IPS-18c (cell line): ENCODE measurements around the gene UPF2.
"Not testable (repeated sequence)": the region's sequence is repeated elsewhere in the genome, so short reads cannot be mapped to it uniquely, and the experiment has no call there.

ENCODE experiments used
- H3K4me3 ChIP-seq: 2 replicates; pipeline ENCODE4 v1.7.0; 2013; ENCODE audit warnings: low read depth, mild to moderate bottlenecking, low read length, moderate library complexity; ENCODE audit not compliant: insufficient read depth
- H3K9me3 ChIP-seq: one replicate; pipeline ENCODE4 v1.6.1; 2013; ENCODE audit warnings: mild to moderate bottlenecking, low read length, moderate library complexity; ENCODE audit not compliant: control insufficient read depth, insufficient read depth

The UPF2 gene

GRCh38 chr10:12042797-12043651 is at the start of gene UPF2:
UPF2 (minus strand) TSS chr10:12042809; CDS start chr10:12035423, 7,386 bp downstream.
- no peaks in the 10 kb centered on the region for H3K9me3 ChIP-seq

DNA sequence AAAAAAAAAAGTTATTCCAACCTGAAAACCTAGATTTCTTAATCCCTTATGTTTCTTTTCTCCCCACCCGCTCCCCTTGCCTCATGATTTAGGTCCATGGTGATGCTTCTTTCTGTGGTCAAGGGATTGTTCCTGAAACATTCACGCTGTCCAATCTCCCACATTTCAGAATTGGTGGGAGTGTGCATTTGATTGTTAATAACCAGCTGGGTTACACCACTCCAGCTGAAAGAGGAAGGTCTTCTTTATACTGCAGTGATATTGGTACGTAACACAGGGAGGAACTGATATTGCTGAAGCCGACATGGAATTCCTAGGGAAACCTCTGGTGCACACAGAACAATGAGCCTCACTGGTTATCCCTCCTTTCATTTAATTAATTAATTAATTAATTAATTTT is 48.8 kb upstream of the UPF2 start:
- H3K9me3 ChIP-seq: no peaks in the 10 kb centered on the region

More at GRCh38 chr10:12042797-12043651, at the start of gene UPF2:
- H3K4me3 ChIP-seq: peak within 1 kb of the TSS; percentile 88

DNA sequence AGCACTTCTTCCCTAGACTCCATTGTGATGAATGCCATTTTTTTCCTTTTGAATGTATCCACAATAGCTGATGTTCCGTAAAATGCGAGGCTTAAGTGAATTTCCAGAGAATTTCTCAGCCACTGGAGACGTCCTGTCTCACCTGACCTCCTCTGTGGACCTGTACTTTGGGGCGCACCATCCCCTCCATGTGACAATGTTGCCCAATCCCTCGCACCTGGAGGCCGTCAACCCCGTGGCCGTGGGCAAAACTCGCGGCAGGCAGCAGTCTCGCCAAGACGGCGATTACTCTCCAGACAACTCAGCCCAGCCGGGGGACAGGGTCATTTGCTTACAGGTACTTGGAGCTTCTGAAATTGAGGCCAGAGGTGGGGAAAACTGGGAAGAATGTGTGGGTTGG is 46.3 kb upstream of the UPF2 start:
- no peaks in the 10 kb centered on the region for H3K9me3 ChIP-seq

More for the DNA sequence above, 48.8 kb upstream of the UPF2 start:
- H3K4me3 ChIP-seq: no peak overlapping the region

GRCh38 chr10:12081879-12082557 is 39.4 kb upstream of the UPF2 start:
- no peak overlapping the region for H3K4me3 ChIP-seq
- H3K9me3 ChIP-seq: no peaks in the 10 kb centered on the region

More for the DNA sequence above, 46.3 kb upstream of the UPF2 start:
- no peak overlapping the region for H3K4me3 ChIP-seq

GRCh38 chr10:12081470-12081869 is 38.9 kb upstream of the UPF2 start:
- H3K4me3 ChIP-seq: no peak overlapping the region
- no peaks in the 10 kb centered on the region for H3K9me3 ChIP-seq

DNA sequence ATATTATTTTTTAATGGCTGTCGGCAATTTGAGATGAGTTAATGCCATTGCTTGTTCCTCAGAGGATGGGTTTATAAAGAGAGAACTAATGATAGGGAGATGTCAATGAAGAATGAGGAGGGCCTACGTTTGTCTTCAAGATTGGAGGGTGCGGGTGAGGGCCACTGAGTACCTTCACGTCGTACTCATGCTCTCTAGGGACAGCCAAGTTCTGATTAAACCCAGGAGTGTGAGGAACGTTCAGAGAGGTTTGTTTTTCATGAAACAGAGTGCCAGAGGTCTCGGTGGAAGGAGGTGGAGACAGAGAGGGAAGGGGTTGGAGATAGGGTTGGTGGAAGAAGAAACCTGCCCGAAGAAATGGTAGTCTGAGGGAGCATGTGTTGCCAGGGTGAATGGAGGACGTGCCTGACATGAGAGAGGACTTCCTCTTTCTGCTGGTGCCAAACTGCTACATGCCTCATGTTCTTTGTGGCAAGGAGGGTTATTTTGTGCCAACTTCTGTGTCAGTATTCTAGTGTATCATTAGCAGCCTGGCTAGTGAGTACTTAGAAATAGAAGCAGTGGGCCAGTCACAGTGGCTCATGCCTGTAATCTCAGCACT is 35.1 kb upstream of the UPF2 start:
- no peaks in the 10 kb centered on the region for H3K9me3 ChIP-seq
- no peak overlapping the region for H3K4me3 ChIP-seq

- Histone ChIP-seq H3K4me3 (no peak overlapping the region), H3K9me3 (no peaks in the 10 kb centered on the region)
Measured at GRCh38 chr10:12073526-12073925, 30.9 kb upstream of the UPF2 start.

DNA sequence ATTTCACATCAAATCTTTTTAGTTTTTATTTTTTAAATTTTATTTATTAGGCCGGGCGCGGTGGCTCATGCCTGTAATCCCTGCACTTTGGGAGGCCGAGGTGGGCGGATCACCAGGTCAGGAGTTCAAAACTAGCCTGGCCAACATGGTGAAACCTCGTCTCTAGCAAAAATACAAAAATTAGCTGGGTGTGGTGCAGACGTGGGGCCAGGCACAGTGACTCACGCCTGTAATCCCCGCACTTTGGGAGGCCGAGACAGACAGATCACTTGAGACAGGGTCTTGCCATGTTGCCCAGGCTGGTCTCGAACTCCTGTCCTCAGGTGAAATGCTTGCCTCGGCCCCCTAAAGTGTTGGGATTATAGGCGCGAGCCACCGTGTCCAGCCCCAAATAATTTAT is 28.8 kb upstream of the UPF2 start:
- H3K9me3 ChIP-seq, H3K4me3 ChIP-seq: not testable (repeated sequence)

DNA sequence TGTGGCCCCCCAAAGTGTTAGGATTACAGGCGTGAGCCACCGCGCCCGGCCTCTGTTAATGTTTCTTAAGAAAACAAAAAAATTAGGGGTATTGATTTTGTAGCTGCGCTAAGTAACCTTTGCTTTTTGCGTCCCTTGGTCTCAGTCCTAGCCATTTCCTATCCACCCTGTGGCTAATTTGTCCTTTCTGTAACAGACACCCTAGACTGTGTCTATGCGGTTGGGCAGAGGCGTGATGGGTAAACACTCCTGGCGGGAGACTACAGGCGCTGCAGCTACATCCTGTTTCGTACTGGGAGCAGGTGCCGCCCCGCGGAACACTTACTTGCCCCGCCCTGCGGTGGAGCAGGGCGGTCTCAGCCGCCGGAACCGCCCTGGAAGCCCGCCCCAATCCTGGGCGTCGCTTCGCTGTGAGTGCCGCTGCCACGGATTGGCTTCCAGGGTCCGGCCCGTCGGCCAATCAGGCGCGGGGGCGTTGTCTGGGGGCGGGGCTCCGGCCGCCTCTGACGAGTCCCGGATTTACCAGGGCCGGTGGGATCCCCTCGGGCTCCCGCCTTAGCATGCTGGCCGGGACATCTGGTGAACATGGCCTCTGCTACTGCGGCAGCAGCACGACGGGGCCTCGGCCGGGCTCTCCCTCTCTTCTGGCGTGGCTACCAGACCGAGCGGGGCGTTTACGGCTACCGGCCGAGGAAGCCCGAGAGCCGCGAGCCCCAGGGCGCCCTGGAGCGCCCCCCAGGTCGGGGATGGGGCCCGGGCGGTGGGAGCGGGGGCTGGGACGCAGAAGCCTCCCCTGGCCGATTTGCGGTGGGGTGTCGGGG is 26.1 kb upstream of the UPF2 start, which contains the start of gene DHTKD1:
Gene DHTKD1, plus strand, starts transcription at position 506 of the 821 bp plus-strand sequence. Its CDS starts 80 bp downstream, at position 586.
- Histone ChIP-seq H3K4me3 (peak within 1 kb of the TSS; percentile 79), H3K9me3 (no peaks in the 10 kb centered on the region)

- no peaks in the 10 kb centered on the region for H3K9me3 ChIP-seq
- no peak overlapping the region for H3K4me3 ChIP-seq
Measured at GRCh38 chr10:12067336-12067735, 24.7 kb upstream of the UPF2 start.

GRCh38 chr10:12063483-12063818 is 20.8 kb upstream of the UPF2 start:
- no peak overlapping the region for H3K4me3 ChIP-seq

GRCh38 chr10:12062754-12063482 is 20.3 kb upstream of the UPF2 start:
- H3K9me3 ChIP-seq: no peaks in the 10 kb centered on the region
- no peak overlapping the region for H3K4me3 ChIP-seq

More at GRCh38 chr10:12063483-12063818, 20.8 kb upstream of the UPF2 start:
- no peaks in the 10 kb centered on the region for H3K9me3 ChIP-seq

- H3K4me3 ChIP-seq: no peak overlapping the region
- H3K9me3 ChIP-seq: no peaks in the 10 kb centered on the region
Measured at GRCh38 chr10:12061124-12061523, 18.5 kb upstream of the UPF2 start.

GRCh38 chr10:12056748-12057147 is 14.1 kb upstream of the UPF2 start:
- H3K4me3 ChIP-seq: no peak overlapping the region
- H3K9me3 ChIP-seq: no peaks in the 10 kb centered on the region

- no peaks in the 10 kb centered on the region for H3K9me3 ChIP-seq
- H3K4me3 ChIP-seq: no peak overlapping the region
Measured at GRCh38 chr10:12055732-12056131, 13.1 kb upstream of the UPF2 start.

GRCh38 chr10:12051241-12051640 is 8.6 kb upstream of the UPF2 start:
- no peak overlapping the region for H3K4me3 ChIP-seq
- H3K9me3 ChIP-seq: no peaks in the 10 kb centered on the region
